Spleen (tissue), 7 donors: ENCODE data around the gene MCRIP1.

ENCODE experiments used
- CTCF ChIP-seq, 11 experiments: fragments of 200-600 bp in 7 of 11; fragments of 450-650 bp in 4 of 11; sonication (generic) in 4 of 11; IDR thresholded peaks in 8 of 11; conservative IDR thresholded peaks in 3 of 11; 1 replicate in 7 of 11; 2 replicates in 4 of 11; pipeline versions ENCODE4 v1.4.0 to v1.8.0; 2016 to 2021; ENCODE audit warnings: antibody characterized with exemption in 11 of 11, inconsistent platforms in 4 of 11, mild to moderate bottlenecking in 1 of 11
- POLR2A ChIP-seq, 3 donors: fragments of 450-650 bp; IDR thresholded peaks; one replicate each; pipeline ENCODE4 v1.5.1; 2017; ENCODE audit warnings: antibody characterized with exemption in 3 of 3, mild to moderate bottlenecking in 1 of 3
- POLR2AphosphoS5 ChIP-seq, 3 donors: sonication (generic); formaldehyde crosslinking; IDR thresholded peaks; one replicate each; pipeline ENCODE4 v1.5.1; 2017; ENCODE audit warnings: antibody characterized with exemption in 3 of 3
- donor health status: DM: no; HTN: no; CAD: no; lungs with moderate emphysema.
- donor health status: DM: no; HTN: no; CAD: no.
- donor health status: DM: no; HTN: no; CAD: no.

GRCh38 chr17:81844327-81844851 lies 11.3 kb upstream of the MCRIP1 start:
- TF ChIP-seq CTCF (IDR thresholded peaks at IDR 0.05 in 8 of 11, conservative IDR thresholded peaks at IDR 0.05 in 3 of 11) (no peak), POLR2A (IDR thresholded peaks at IDR 0.05) (no peak), POLR2AphosphoS5 (IDR thresholded peaks at IDR 0.05) (peak; percentile 22 to 72 (median 46))
